Vagina (tissue), 2 donors: ENCODE results near the gene RTTN. TPM values are rescaled to one million over a fixed set of nuclear protein-coding genes. Genes with fewer than 3 reads are reported as not detected.

Experiments used
- DNase-seq, 2 donors: peaks; one replicate each; pipeline ENCODE4 v3.0.0-alpha.2; 2017; ENCODE audit errors: extremely low spot score in 2 of 2
- H3K27ac ChIP-seq: fragments of 200-600 bp; sonication (generic); one replicate; pipeline ENCODE4 v1.5.1; 2019
- H3K27me3 ChIP-seq: fragments of 200-600 bp; sonication (generic); one replicate; pipeline ENCODE4 v1.5.1; 2019
- H3K36me3 ChIP-seq, 2 donors: fragments of 200-600 bp; sonication (generic); one replicate each; pipeline ENCODE4 v1.5.1; 2017 to 2019
- H3K4me1 ChIP-seq: fragments of 200-600 bp; sonication (generic); one replicate; pipeline ENCODE4 v1.5.1; 2019
- H3K4me3 ChIP-seq, 2 donors: fragments of 200-600 bp; sonication (generic); 1 replicate in 1 of 2; 2 replicates in 1 of 2; pipeline ENCODE4 v1.5.1; 2016 to 2019
- H3K9me3 ChIP-seq: fragments of 200-600 bp; sonication (generic); one replicate; pipeline ENCODE4 v1.5.1; 2019
- CTCF ChIP-seq, 3 experiments: fragments of 450-650 bp in 2 of 3; fragments of 200-600 bp in 1 of 3; sonication (generic) in 1 of 3; IDR thresholded peaks; one replicate each; pipeline ENCODE4 v1.5.1; 2017 to 2019; ENCODE audit warnings: antibody characterized with exemption in 3 of 3, mild to moderate bottlenecking in 2 of 3, moderate library complexity in 2 of 3
- POLR2A ChIP-seq, 2 donors: fragments of 450-650 bp; IDR thresholded peaks; one replicate each; pipeline ENCODE4 v1.6.1; 2017; ENCODE audit warnings: antibody characterized with exemption in 2 of 2, mild to moderate bottlenecking in 2 of 2, moderate library complexity in 2 of 2
- POLR2AphosphoS5 ChIP-seq, 2 donors: sonication (generic); formaldehyde crosslinking; IDR thresholded peaks; one replicate each; pipeline ENCODE4 v1.9.0; 2017; ENCODE audit warnings: antibody characterized with exemption in 2 of 2, mild to moderate bottlenecking in 2 of 2, low read depth in 1 of 2; ENCODE audit not compliant: insufficient read depth in 1 of 2
- intact Hi-C: fragments of 100-400 bp; cut with DNase I; formaldehyde crosslinking; loops from one replicate; pipeline ENCODE4 v1.15.1; 2023
- total RNA-seq: library from RNA; depleted of rRNA; stranded (reverse); fragments of >200 nt; gene quantifications from one replicate; pipeline ENCODE4 v1.2.3, GENCODE V29; 2016

The RTTN gene
- total RNA-seq, 1 donor from 2014 or later, result 16.7 TPM

- peaks cover 3% of the 10 kb centered on the region for H3K9me3 ChIP-seq
- intact Hi-C loops, result no loop called here
- no peak for TF ChIP-seq POLR2A (IDR thresholded peaks at IDR 0.05)
- TF ChIP-seq POLR2AphosphoS5 (IDR thresholded peaks at IDR 0.05; ENCODE audit: insufficient read depth in 1 of 2, low read depth in 1 of 2), result no peak
- no peak for TF ChIP-seq CTCF (IDR thresholded peaks at IDR 0.05)
- H3K36me3 ChIP-seq, result no peaks in the 10 kb centered on the region
- H3K27ac ChIP-seq, result no peak overlapping the region
- no peak overlapping the region for H3K4me3 ChIP-seq
- H3K27me3 ChIP-seq, result no peaks in the 10 kb centered on the region
- no peak for DNase-seq
- H3K4me1 ChIP-seq, result peaks cover 9% of the 10 kb centered on the region
Observed at GRCh38 chr18:70232261-70232660, 26.8 kb upstream of the RTTN start.

GRCh38 chr18:70229639-70230038 lies 24.2 kb upstream of the RTTN start:
- no peaks in the 10 kb centered on the region for H3K36me3 ChIP-seq
- no peak for TF ChIP-seq CTCF (IDR thresholded peaks at IDR 0.05)
- TF ChIP-seq POLR2A (IDR thresholded peaks at IDR 0.05), result no peak
- no peak for TF ChIP-seq POLR2AphosphoS5 (IDR thresholded peaks at IDR 0.05; ENCODE audit: insufficient read depth in 1 of 2, low read depth in 1 of 2)
- peaks cover 6% of the 10 kb centered on the region for H3K9me3 ChIP-seq
- DNase-seq, result no peak
- no peak overlapping the region for H3K4me3 ChIP-seq
- intact Hi-C loops, result no loop called here
- H3K4me1 ChIP-seq, result no peaks in the 10 kb centered on the region
- H3K27me3 ChIP-seq, result no peaks in the 10 kb centered on the region
- no peak overlapping the region for H3K27ac ChIP-seq

GRCh38 chr18:70228536-70228935 lies 23.0 kb upstream of the RTTN start:
- DNase-seq, result no peak
- Histone ChIP-seq H3K4me1 (no peaks in the 10 kb centered on the region), H3K36me3 (no peaks in the 10 kb centered on the region), H3K27me3 (no peaks in the 10 kb centered on the region), H3K27ac (no peak overlapping the region), H3K4me3 (no peak overlapping the region), H3K9me3 (peaks cover 6% of the 10 kb centered on the region)
- TF ChIP-seq POLR2A (IDR thresholded peaks at IDR 0.05) (no peak), CTCF (IDR thresholded peaks at IDR 0.05) (no peak), POLR2AphosphoS5 (IDR thresholded peaks at IDR 0.05; ENCODE audit: insufficient read depth in 1 of 2, low read depth in 1 of 2) (no peak)
- intact Hi-C loops, result no loop called here

- intact Hi-C loops, result no loop called here
- H3K9me3 ChIP-seq, result peaks cover 6% of the 10 kb centered on the region
- H3K36me3 ChIP-seq, result no peaks in the 10 kb centered on the region
- no peak overlapping the region for H3K4me3 ChIP-seq
- DNase-seq, result no peak
- no peak for TF ChIP-seq POLR2A (IDR thresholded peaks at IDR 0.05)
- no peak for TF ChIP-seq POLR2AphosphoS5 (IDR thresholded peaks at IDR 0.05; ENCODE audit: insufficient read depth in 1 of 2, low read depth in 1 of 2)
- TF ChIP-seq CTCF (IDR thresholded peaks at IDR 0.05), result no peak
- no peaks in the 10 kb centered on the region for H3K4me1 ChIP-seq
- H3K27ac ChIP-seq, result no peak overlapping the region
- no peaks in the 10 kb centered on the region for H3K27me3 ChIP-seq
Observed at GRCh38 chr18:70227438-70227837, 22.0 kb upstream of the RTTN start.

- TF ChIP-seq POLR2AphosphoS5 (IDR thresholded peaks at IDR 0.05; ENCODE audit: insufficient read depth in 1 of 2, low read depth in 1 of 2), result no peak
- no peak for TF ChIP-seq CTCF (IDR thresholded peaks at IDR 0.05)
- no peak for TF ChIP-seq POLR2A (IDR thresholded peaks at IDR 0.05)
- no peaks in the 10 kb centered on the region for H3K4me1 ChIP-seq
- intact Hi-C loops, result no loop called here
Observed at GRCh38 chr18:70221915-70222278, 16.4 kb upstream of the RTTN start.

More at GRCh38 chr18:70221915-70222278, 16.4 kb upstream of the RTTN start:
- H3K36me3 ChIP-seq, result no peaks in the 10 kb centered on the region
- no peak overlapping the region for H3K4me3 ChIP-seq
- no peak overlapping the region for H3K27ac ChIP-seq
- DNase-seq, result no peak
- H3K27me3 ChIP-seq, result no peaks in the 10 kb centered on the region
- no peaks in the 10 kb centered on the region for H3K9me3 ChIP-seq
